ENCODE data around the gene CCL5.

GRCh38 chr17:35847006-35847405 is 33.2 kb downstream of the CCL5 start:
- no peak for TF ChIP-seq POLR2A (IDR thresholded peaks at IDR 0.05)
- TF ChIP-seq POLR2AphosphoS5 (IDR thresholded peaks at IDR 0.05), result no peak
- no peak for TF ChIP-seq CTCF (IDR thresholded peaks at IDR 0.05)
